HL-60 (cell line): ENCODE data around the gene RBM27.
"Not testable (repeated sequence)": the region's sequence is repeated elsewhere in the genome, so short reads cannot be mapped to it uniquely, and the experiment has no call there.

ENCODE experiments used
- DNase-seq, 2 experiments: peaks; one replicate each; pipeline ENCODE4 v3.0.0-alpha.2; 2010 to 2020; ENCODE audit warnings: low read depth in 1 of 2, low spot score in 1 of 2
- H3K27ac ChIP-seq: fragments of 250-450 bp; sonication (Bioruptor Pico); replicated peaks from 2 replicates; pipeline ENCODE4 v1.5.1; 2020; ENCODE audit warnings: mild to moderate bottlenecking, moderate library complexity
- H3K27me3 ChIP-seq: fragments of 250-450 bp; sonication (Bioruptor Pico); 2 replicates; pipeline ENCODE4 v1.5.1; 2021; ENCODE audit warnings: mild to moderate bottlenecking, moderate library complexity; ENCODE audit not compliant: insufficient read depth, poor library complexity, severe bottlenecking
- H3K4me3 ChIP-seq: replicated peaks from 2 replicates; pipeline ENCODE4 v1.5.1; 2011; ENCODE audit warnings: mild to moderate bottlenecking, control low read depth, low read length; ENCODE audit not compliant: insufficient read depth
- GABPA ChIP-seq: IDR thresholded peaks from 2 replicates; pipeline ENCODE4 v1.6.1; 2012; ENCODE audit warnings: low read depth
- POLR2AphosphoS5 ChIP-seq: IDR thresholded peaks from 2 replicates; pipeline ENCODE4 v1.6.1; 2012; ENCODE audit warnings: low read depth
- REST ChIP-seq: IDR thresholded peaks from 2 replicates; pipeline ENCODE4 v1.6.1; 2012; ENCODE audit warnings: low read depth; ENCODE audit not compliant: insufficient replicate concordance
- SPI1 ChIP-seq: IDR thresholded peaks from 2 replicates; pipeline ENCODE4 v1.6.1; 2012; ENCODE audit warnings: low read depth, mild to moderate bottlenecking, borderline replicate concordance
- TF ChIP-seq, protein P1 (sequence below): IDR thresholded peaks from one replicate; pipeline ENCODE4 v1.5.1; 2011; ENCODE audit warnings: low read length, control low read depth, inconsistent platforms; ENCODE audit not compliant: insufficient read depth

Gene RBM27

GRCh38 chr5:146206257-146206656 is 2.9 kb downstream of the RBM27 start:
- DNase-seq = no peak
- no peak for TF ChIP-seq SPI1
- no peak for TF ChIP-seq POLR2AphosphoS5
- TF ChIP-seq, protein P1, sequence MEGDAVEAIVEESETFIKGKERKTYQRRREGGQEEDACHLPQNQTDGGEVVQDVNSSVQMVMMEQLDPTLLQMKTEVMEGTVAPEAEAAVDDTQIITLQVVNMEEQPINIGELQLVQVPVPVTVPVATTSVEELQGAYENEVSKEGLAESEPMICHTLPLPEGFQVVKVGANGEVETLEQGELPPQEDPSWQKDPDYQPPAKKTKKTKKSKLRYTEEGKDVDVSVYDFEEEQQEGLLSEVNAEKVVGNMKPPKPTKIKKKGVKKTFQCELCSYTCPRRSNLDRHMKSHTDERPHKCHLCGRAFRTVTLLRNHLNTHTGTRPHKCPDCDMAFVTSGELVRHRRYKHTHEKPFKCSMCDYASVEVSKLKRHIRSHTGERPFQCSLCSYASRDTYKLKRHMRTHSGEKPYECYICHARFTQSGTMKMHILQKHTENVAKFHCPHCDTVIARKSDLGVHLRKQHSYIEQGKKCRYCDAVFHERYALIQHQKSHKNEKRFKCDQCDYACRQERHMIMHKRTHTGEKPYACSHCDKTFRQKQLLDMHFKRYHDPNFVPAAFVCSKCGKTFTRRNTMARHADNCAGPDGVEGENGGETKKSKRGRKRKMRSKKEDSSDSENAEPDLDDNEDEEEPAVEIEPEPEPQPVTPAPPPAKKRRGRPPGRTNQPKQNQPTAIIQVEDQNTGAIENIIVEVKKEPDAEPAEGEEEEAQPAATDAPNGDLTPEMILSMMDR = no peak
- TF ChIP-seq GABPA = no peak
- no peak for TF ChIP-seq REST
- Histone ChIP-seq H3K27me3 (no peaks in the 10 kb centered on the region), H3K4me3 (no peak overlapping the region), H3K27ac (no peak overlapping the region)

GRCh38 chr5:146208916-146209522 is 5.6 kb downstream of the RBM27 start:
- no peak overlapping the region for H3K27ac ChIP-seq

DNA sequence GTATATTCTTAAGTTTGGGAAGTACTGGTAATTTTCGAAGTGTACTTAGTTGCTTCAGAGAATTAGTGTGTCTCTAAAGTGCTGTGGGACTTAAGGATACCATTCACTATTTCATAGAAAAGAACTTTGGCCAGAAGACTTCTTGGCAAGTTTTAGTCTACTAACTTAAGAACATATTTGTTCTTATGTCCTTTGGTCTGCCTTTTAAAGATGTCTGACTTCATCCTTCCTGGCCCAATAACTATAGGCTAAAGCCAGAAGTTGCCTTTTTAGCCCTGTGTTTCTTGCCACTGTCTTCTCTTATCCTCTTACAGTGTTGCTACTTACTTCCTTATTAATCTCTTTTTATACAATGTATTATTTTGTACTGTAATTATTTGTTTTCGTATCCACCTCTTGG is 6.3 kb downstream of the RBM27 start:
- DNase-seq = no peak
- no peak overlapping the region for H3K27ac ChIP-seq
- no peak for TF ChIP-seq POLR2AphosphoS5
- no peak for TF ChIP-seq SPI1
- TF ChIP-seq REST = no peak
- TF ChIP-seq, protein P1 = no peak
- TF ChIP-seq GABPA = no peak
- H3K27me3 ChIP-seq = no peaks in the 10 kb centered on the region
- H3K4me3 ChIP-seq = no peak overlapping the region

More at GRCh38 chr5:146208916-146209522, 5.6 kb downstream of the RBM27 start:
- TF ChIP-seq POLR2AphosphoS5 = no peak
- TF ChIP-seq SPI1 = no peak
- TF ChIP-seq GABPA = no peak
- TF ChIP-seq REST = no peak
- TF ChIP-seq, protein P1 = no peak
- no peaks in the 10 kb centered on the region for H3K27me3 ChIP-seq
- no peak overlapping the region for H3K4me3 ChIP-seq
- no peak for DNase-seq

DNA sequence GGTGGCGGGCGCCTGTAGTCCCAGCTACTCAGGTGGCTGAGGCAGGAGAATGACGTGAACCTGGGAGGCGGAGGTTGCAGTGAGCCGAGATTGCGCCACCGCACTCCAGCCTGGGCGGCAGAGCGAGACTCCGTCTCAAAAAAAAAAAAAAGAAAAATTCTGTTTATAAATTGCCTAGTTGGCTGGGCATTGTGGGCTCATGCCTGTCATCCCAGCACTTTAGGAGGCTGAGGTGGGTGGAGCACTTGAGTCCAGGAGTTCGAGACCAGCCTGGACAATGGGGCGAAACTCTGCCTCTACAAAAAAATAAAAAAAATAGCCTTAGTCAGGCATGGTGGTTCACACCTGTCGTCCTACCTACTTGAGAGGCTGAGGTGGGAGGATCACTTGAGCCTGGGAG is 7.4 kb downstream of the RBM27 start:
- not testable (repeated sequence) for H3K27me3 ChIP-seq, DNase-seq, H3K27ac ChIP-seq, H3K4me3 ChIP-seq
